ENCODE data around the gene PTPRN.
A peak's percentile ranks its signal among the peaks of the same experiment; 100 is the strongest.

Gene PTPRN

GRCh38 chr2:219246559-219246958, 62.6 kb downstream of the PTPRN start:
- TF ChIP-seq ZFX (IDR thresholded peaks at IDR 0.05; ENCODE audit: borderline replicate concordance) = no peak
- TF ChIP-seq CTCF (IDR thresholded peaks at IDR 0.05) = no peak
- H3K27ac ChIP-seq = peak overlapping the region; percentile 88

- peak overlapping the region; percentile 88 for H3K27ac ChIP-seq
- TF ChIP-seq CTCF (IDR thresholded peaks at IDR 0.05) = no peak
- no peak for TF ChIP-seq ZFX (IDR thresholded peaks at IDR 0.05; ENCODE audit: borderline replicate concordance)
These were observed 63.3 kb downstream of the PTPRN start for GRCh38 chr2:219245899-219246230.

GRCh38 chr2:219245148-219245898, 63.9 kb downstream of the PTPRN start, which contains the start of the genes GLB1L and STK16:
TSS of gene GLB1L (minus strand) at chr2:219245444. CDS start at chr2:219243573, 1,871 bp downstream.
TSS of gene STK16 (plus strand) at chr2:219245479. CDS start at chr2:219246000, 521 bp downstream.
- no peak for TF ChIP-seq ZFX (IDR thresholded peaks at IDR 0.05; ENCODE audit: borderline replicate concordance)
- TF ChIP-seq CTCF (IDR thresholded peaks at IDR 0.05) = no peak
- H3K27ac ChIP-seq = peak within 1 kb of the TSS; percentile 88

GRCh38 chr2:219244789-219245147, 64.4 kb downstream of the PTPRN start:
- H3K27ac ChIP-seq = peak overlapping the region; percentile 88
- TF ChIP-seq ZFX (IDR thresholded peaks at IDR 0.05; ENCODE audit: borderline replicate concordance) = no peak
- no peak for TF ChIP-seq CTCF (IDR thresholded peaks at IDR 0.05)

GRCh38 chr2:219243291-219243761, 65.9 kb downstream of the PTPRN start:
- H3K27ac ChIP-seq = peak overlapping the region; percentile 88
- no peak for TF ChIP-seq ZFX (IDR thresholded peaks at IDR 0.05; ENCODE audit: borderline replicate concordance)
